ENCODE results near the gene ZNF565. TPM values are rescaled to one million over a fixed set of nuclear protein-coding genes. Genes with fewer than 3 reads are reported as not detected.

ZNF565 gene
- polyA plus RNA-seq, 1 experiment = 2.2 TPM

DNA sequence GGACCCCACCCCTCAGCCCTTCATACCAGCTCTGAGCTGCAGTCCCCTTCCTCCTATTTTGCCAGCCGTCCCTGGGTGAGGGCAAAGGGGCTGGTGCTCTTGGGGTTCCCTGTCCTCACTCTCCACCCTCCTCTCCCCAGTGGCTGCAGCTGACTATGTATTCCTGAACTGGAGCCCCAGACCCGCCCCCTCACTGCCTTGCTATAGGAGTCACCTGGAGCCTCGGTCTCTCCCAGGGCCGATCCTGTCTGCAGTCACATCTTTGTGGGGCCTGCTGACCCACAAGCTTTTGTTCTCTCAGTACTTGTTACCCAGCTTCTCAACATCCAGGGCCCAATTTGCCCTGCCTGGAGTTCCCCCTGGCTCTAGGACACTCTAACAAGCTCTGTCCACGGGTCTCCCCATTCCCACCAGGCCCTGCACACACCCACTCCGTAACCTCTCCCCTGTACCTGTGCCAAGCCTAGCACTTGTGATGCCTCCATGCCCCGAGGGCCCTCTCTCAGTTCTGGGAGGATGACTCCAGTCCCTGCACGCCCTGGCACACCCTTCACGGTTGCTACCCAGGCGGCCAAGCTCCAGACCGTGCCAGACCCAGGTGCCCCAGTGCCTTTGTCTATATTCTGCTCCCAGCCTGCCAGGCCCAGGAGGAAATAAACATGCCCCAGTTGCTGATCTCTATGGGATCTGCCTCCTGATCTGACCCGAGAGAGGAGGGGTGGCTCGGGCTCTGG lies 64.6 kb downstream of the ZNF565 start:
- ChIA-PET CTCF (interaction anchor here (2.0 to 2.6 kb wide), 2 partner anchors 19 to 22 kb away, joined by 8 to 14 read pairs; no protein-coding TSS in a partner anchor), POLR2A (no interaction called here)
- TF ChIP-seq, protein P1, sequence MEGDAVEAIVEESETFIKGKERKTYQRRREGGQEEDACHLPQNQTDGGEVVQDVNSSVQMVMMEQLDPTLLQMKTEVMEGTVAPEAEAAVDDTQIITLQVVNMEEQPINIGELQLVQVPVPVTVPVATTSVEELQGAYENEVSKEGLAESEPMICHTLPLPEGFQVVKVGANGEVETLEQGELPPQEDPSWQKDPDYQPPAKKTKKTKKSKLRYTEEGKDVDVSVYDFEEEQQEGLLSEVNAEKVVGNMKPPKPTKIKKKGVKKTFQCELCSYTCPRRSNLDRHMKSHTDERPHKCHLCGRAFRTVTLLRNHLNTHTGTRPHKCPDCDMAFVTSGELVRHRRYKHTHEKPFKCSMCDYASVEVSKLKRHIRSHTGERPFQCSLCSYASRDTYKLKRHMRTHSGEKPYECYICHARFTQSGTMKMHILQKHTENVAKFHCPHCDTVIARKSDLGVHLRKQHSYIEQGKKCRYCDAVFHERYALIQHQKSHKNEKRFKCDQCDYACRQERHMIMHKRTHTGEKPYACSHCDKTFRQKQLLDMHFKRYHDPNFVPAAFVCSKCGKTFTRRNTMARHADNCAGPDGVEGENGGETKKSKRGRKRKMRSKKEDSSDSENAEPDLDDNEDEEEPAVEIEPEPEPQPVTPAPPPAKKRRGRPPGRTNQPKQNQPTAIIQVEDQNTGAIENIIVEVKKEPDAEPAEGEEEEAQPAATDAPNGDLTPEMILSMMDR (IDR thresholded peaks at IDR 0.05; ENCODE audit: insufficient read depth, low read depth, low read length) = no peak
- H3K36me3 ChIP-seq (ENCODE audit: control insufficient read depth, insufficient read depth, low read length) = peaks cover 23% of the 10 kb centered on the region
- H3K4me3 ChIP-seq (ENCODE audit: low read depth, low read length) = no peak overlapping the region
- no peak for DNase-seq (ENCODE audit: low read depth)
- no peaks in the 10 kb centered on the region for H3K27me3 ChIP-seq (ENCODE audit: control insufficient read depth, insufficient read depth, low read length)

DNA sequence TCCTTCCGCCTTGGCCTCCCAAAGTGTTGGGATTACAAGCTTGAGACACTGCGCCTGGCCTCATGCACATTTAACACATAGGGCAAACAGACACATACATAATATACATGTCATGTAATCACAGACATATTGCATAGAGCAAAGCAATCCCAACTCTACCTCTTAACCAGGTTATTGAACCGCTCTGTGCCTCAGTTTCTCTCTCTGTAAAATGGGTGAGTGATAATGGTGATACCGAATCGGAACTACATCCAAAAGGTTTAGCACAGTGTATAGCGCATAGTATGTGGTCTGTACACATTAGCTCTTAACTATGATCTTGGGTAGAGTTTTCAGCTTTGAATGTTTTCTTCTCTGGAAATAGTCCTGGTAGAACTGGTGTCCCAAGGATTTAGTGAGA lies 69.8 kb downstream of the ZNF565 start:
- no peak for DNase-seq (ENCODE audit: low read depth)
- H3K36me3 ChIP-seq (ENCODE audit: control insufficient read depth, insufficient read depth, low read length) = peaks cover 28% of the 10 kb centered on the region
- H3K4me3 ChIP-seq (ENCODE audit: low read depth, low read length) = no peak overlapping the region
- H3K27me3 ChIP-seq (ENCODE audit: control insufficient read depth, insufficient read depth, low read length) = no peaks in the 10 kb centered on the region
- CTCF ChIA-PET = interaction anchor here (1.4 to 2.6 kb wide), 2 partner anchors 17 to 25 kb away, joined by 5 to 7 read pairs; no protein-coding TSS in a partner anchor
- POLR2A ChIA-PET = interaction anchor here (0.5 kb wide), 1 partner anchor 9 kb away, joined by 3 read pairs; no protein-coding TSS in a partner anchor
- TF ChIP-seq, protein P1 (IDR thresholded peaks at IDR 0.05; ENCODE audit: insufficient read depth, low read depth, low read length) = no peak

DNA sequence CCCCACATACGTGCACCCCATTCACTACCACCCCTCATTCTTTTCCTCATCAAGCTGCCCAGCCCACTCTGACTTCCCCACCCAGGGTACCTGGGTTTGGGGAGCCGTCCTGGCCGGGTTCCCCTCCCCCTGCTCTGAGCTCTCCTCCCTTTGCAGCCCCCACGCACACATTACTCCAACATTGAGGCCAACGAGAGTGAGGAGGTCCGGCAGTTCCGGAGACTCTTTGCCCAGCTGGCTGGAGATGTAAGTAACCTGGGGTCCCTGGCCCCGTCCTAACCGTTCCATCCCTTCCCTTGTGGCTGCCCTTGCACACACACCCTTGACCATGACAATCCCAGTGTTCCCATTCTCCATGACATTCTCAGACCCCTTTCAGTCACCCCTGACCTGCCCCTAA lies 72.0 kb downstream of the ZNF565 start:
- H3K27me3 ChIP-seq (ENCODE audit: control insufficient read depth, insufficient read depth, low read length) = no peaks in the 10 kb centered on the region
- peaks cover 23% of the 10 kb centered on the region for H3K36me3 ChIP-seq (ENCODE audit: control insufficient read depth, insufficient read depth, low read length)
- ChIA-PET CTCF (interaction anchor here (1.4 kb wide), 1 partner anchor 16 kb away, joined by 3 read pairs; no protein-coding TSS in a partner anchor), POLR2A (no interaction called here)
- no peak overlapping the region for H3K4me3 ChIP-seq (ENCODE audit: low read depth, low read length)
- TF ChIP-seq, protein P1 (IDR thresholded peaks at IDR 0.05; ENCODE audit: insufficient read depth, low read depth, low read length) = no peak
- no peak for DNase-seq (ENCODE audit: low read depth)

DNA sequence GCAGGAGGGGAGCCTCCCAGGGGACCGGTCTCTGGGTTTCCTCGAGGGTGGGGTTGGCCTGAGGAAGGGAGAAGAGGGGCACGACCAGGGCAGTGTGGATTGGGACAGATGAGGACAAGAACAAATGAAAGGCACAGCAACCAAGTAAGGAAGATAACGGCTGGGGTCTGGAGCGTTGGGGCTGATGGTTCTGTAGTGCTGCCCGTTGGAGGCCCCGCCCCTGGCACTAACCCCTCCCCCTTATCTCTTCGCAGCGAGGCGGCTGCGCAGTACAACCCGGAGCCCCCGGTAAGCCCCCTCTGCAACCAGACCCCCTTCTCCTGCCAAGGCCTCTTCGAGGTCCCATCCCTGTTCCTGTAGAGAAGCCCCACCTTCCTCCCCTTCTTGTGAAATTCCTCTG lies 72.4 kb downstream of the ZNF565 start:
- Histone ChIP-seq H3K4me3 (ENCODE audit: low read depth, low read length) (no peak overlapping the region), H3K27me3 (ENCODE audit: control insufficient read depth, insufficient read depth, low read length) (no peaks in the 10 kb centered on the region), H3K36me3 (ENCODE audit: control insufficient read depth, insufficient read depth, low read length) (peaks cover 23% of the 10 kb centered on the region)
- no peak for DNase-seq (ENCODE audit: low read depth)
- ChIA-PET CTCF (interaction anchor here (1.4 kb wide), 1 partner anchor 15 kb away, joined by 3 read pairs; no protein-coding TSS in a partner anchor), POLR2A (no interaction called here)
- TF ChIP-seq, protein P1 (IDR thresholded peaks at IDR 0.05; ENCODE audit: insufficient read depth, low read depth, low read length) = no peak

DNA sequence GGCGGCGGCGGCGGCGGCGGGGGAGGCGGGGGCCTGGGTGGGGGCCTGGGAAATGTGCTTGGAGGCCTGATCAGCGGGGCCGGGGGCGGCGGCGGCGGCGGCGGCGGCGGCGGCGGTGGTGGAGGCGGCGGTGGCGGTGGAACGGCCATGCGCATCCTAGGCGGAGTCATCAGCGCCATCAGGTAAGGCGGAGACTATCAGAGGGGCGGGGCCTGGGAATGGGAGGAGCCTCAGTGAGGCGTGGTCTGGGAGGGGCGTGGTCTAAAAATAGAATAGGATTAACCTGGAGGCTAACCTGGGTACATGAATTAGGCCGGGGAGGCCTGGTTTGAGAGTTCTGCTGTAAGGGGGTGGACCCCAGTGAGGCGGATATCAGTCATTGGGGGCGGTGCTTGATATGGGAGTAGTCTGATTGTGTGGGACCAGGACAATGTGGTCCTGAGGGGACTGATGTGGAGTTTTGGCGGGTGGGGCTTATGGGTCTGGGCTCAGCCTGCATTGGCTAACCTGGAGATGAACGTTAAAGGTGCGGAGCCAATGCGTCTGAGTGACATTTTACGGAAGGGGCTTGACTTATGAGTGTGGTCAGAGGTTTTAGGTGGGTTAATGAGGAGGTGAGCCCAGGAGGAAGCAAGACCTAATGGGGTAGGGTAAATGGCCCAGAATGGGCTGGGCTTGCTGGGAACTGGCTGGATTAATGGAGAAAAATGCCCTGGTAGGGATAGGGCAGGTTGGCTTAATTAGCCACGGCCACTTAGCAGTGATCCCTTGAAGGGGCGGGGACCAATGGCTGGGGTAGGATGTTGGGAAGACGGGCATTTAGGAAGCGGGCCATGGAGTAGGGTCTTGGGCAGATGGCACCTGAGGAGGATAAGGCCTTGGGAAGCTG lies 73.2 kb downstream of the ZNF565 start:
- peak overlapping the region; percentile 94 for H3K4me3 ChIP-seq (ENCODE audit: low read depth, low read length)
- no peak for DNase-seq (ENCODE audit: low read depth)
- ChIA-PET POLR2A (no interaction called here), CTCF (interaction anchor here (1.1 to 1.4 kb wide), 2 partner anchors 10 to 14 kb away, joined by 3 read pairs; no protein-coding TSS in a partner anchor)
- H3K27me3 ChIP-seq (ENCODE audit: control insufficient read depth, insufficient read depth, low read length) = no peaks in the 10 kb centered on the region
- TF ChIP-seq, protein P1 (IDR thresholded peaks at IDR 0.05; ENCODE audit: insufficient read depth, low read depth, low read length) = no peak
- H3K36me3 ChIP-seq (ENCODE audit: control insufficient read depth, insufficient read depth, low read length) = peaks cover 19% of the 10 kb centered on the region
